Small intestine (tissue), 7 donors: Measurements from ENCODE around the gene SMYD5. TPM values are rescaled to one million over a fixed set of nuclear protein-coding genes. Genes with fewer than 3 reads are reported as not detected.
A peak's percentile ranks its signal among the peaks of the same experiment; 100 is the strongest.

Experiments used
- DNase-seq, 2 donors: peaks; one replicate each; pipeline versions ENCODE4 v3.0.0 to v3.0.0-alpha.2; 2013
- FAIRE-seq: peaks from 2 replicates; lab custom pipeline; 2012; peaks lifted over from hg19 to GRCh38; lab: Jason Lieb, UNC
- H3K27ac ChIP-seq, 3 donors: one replicate each; pipeline ENCODE4 v1.5.1; 2013; ENCODE audit warnings: low read length in 2 of 3, mild to moderate bottlenecking in 2 of 3, control low read depth in 1 of 3, inconsistent platforms in 1 of 3, low read depth in 1 of 3, moderate library complexity in 1 of 3
- H3K27me3 ChIP-seq, 3 donors: one replicate each; pipeline ENCODE4 v1.6.1; 2013; ENCODE audit warnings: low read length in 3 of 3, inconsistent platforms in 1 of 3; ENCODE audit not compliant: control insufficient read depth in 3 of 3, insufficient read depth in 3 of 3
- H3K36me3 ChIP-seq, 3 donors: one replicate each; pipeline ENCODE4 v1.6.1; 2013; ENCODE audit warnings: low read length in 3 of 3, inconsistent platforms in 1 of 3, low read depth in 1 of 3, mild to moderate bottlenecking in 1 of 3, moderate library complexity in 1 of 3; ENCODE audit not compliant: control insufficient read depth in 3 of 3, insufficient read depth in 2 of 3
- H3K4me1 ChIP-seq, 3 donors: one replicate each; pipeline ENCODE4 v1.6.1; 2013; ENCODE audit warnings: low read length in 2 of 3, inconsistent platforms in 1 of 3, low read depth in 1 of 3, mild to moderate bottlenecking in 1 of 3, moderate library complexity in 1 of 3; ENCODE audit not compliant: control insufficient read depth in 3 of 3, insufficient read depth in 2 of 3
- H3K4me3 ChIP-seq, 3 donors: one replicate each; pipeline ENCODE4 v1.5.1; 2013; ENCODE audit warnings: low read length in 3 of 3, control low read depth in 1 of 3, inconsistent platforms in 1 of 3, low read depth in 1 of 3, mild to moderate bottlenecking in 1 of 3, moderate library complexity in 1 of 3
- H3K9me3 ChIP-seq, 2 donors: one replicate each; pipeline ENCODE4 v1.6.1; 2013; ENCODE audit warnings: low read depth in 1 of 2, low read length in 1 of 2; ENCODE audit not compliant: control insufficient read depth in 2 of 2, insufficient read depth in 1 of 2
- WGBS, 3 donors: extraction: QIAGEN DNeasy Blood & Tissue Kit; methylation state at CpG; one replicate each; pipeline ENCODE4 v1.1.7; 2013; 5-methylcytosine and 5-hydroxymethylcytosine counted together
- polyA plus RNA-seq, 4 donors: library from polyadenylated mRNA; stranded (reverse) in 3 of 4; unstranded in 1 of 4; fragments of 200-250 nt in 3 of 4; fragments of 120-200 nt in 1 of 4; gene quantifications; one replicate each; pipeline versions ENCODE4 v1.2.1 to v1.2.3, GENCODE V29; 2013
- donor health status: healthy with polysubstance abuse.
- donor health status: control.
- donor health status: control.
- donor health status: Bipolar disorder and iron deficiency.
- donor health status: healthy.

The SMYD5 gene
- polyA plus RNA-seq, 4 donors: 3.1 to 26.2 (median 10.7) TPM

DNA sequence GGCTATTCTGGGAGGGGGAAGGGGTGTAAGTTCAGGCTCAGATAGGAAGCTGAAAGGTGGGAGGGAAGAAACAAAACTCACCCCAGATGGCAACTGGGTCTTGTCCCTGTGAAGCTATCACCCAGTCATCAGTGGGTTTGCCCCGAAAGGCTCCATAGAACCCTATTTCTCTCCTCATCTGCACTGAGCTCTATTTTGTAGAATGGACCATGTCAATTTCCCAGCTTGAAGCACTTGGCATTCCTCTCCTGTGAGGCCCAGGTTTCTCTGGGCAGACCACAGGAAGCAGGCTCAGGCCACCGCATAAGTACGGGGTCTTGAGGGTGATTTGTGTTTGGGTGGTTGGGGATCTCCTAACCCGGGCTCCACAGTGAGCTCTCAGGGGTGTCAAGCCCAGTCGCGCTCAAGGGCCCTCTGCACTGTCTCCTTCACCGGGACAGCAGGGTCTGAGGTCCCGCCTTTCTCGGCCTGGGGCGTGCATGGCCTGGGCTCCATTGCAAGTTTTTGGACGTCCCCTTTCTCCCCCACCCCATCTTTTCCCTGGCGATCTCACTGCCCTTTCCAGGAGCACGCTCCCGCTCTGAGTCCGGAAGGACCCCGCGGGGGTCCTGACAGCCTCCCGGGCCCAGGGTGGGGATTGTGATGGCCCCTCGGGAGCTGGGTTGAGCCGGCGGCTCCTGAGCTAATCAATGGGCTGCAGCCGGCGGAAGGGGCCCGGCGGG, 38.9 kb upstream of the SMYD5 start:
- WGBS, 3 donors: 37 to 42% (median 39%) methylated on average over 19 to 25 of the region's 25 CpGs
- Histone ChIP-seq H3K27me3 (peaks cover 0 to 41% (median 4%) of the 10 kb centered on the region in 3 donors), H3K9me3 (no peaks in the 10 kb centered on the region), H3K4me3 (peak overlapping the region in 2 of 3 donors; percentile 17 to 46), H3K4me1 (peaks cover 0 to 24% (median 8%) of the 10 kb centered on the region in 3 donors), H3K36me3 (no peaks in the 10 kb centered on the region), H3K27ac (no peak overlapping the region)
- DNase-seq (no peak), FAIRE-seq (no peak)

DNA sequence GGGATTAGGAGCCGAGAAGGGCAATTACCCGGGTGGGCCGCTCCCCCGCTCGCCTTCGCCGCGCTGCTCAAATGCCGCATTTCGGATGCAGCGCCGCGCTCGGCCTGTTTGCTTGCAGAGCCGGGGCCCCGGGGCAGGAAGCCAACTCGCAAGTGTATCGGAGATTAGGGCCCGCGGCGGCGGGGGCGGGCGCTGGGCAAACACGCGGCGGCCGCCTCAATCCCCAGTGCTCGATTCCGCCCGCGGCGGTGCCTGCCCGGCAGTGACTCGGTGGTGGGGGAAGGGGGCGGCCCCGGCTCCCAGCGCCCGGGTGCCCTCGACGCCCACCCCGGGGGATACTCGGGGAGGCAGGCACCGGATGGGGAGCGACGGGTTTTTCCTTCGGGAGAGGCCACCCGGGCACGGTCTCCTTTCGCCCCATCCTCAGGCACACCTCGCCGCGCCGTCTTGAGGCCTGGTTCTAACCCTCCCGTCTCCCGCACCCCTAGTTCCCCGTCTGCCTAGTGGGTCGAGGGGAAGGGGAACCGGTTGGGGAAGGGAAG, 38.3 kb upstream of the SMYD5 start:
- peak overlapping the region; percentile 17 to 46 (median 25) for H3K4me3 ChIP-seq
- H3K4me1 ChIP-seq: peaks cover 0 to 24% (median 8%) of the 10 kb centered on the region in 3 donors
- H3K27ac ChIP-seq: no peak overlapping the region
- FAIRE-seq: no peak
- H3K27me3 ChIP-seq: peaks cover 0 to 41% (median 4%) of the 10 kb centered on the region in 3 donors
- 0 to 1% (median 0%) methylated on average over 35 to 59 of the region's 59 CpGs for WGBS, 3 donors
- H3K36me3 ChIP-seq: no peaks in the 10 kb centered on the region
- no peaks in the 10 kb centered on the region for H3K9me3 ChIP-seq
- peak; percentile 51 to 77 for DNase-seq

DNA sequence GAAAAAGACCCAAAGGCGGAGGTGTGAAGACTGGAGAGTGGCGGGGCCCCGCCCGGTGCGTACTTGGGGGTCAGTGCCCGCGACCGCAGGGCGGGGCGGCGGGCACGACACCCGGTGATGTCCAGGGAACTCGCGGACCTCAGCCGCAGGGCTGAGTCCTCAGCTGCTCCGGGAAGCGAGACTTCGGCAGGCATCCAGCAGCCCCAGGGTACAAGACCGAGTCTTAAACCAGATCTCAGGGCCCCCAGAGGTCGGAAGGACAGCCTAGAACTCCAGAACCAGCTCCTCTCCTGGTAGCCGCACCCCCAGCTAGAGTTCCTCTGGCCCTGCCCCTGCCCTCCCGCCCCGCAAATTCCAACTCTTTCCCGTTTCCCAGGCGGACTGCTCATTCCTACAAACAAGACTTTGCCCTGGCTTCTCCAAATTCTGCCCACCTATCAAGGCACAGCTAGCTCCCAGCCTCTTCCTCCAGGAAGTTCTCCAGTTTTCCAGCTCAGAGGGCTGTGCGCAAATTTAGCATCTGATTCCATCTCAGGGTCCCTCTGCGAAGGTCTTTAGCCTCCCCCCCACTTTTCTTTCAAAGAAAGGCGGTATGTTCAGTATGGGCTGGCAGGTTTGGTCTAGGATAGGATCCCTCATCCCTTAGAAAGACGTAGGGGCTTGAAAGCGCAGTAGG, 37.7 kb upstream of the SMYD5 start:
- Histone ChIP-seq H3K9me3 (no peaks in the 10 kb centered on the region), H3K4me1 (peaks cover 0 to 24% (median 8%) of the 10 kb centered on the region in 3 donors), H3K4me3 (peak overlapping the region in 2 of 3 donors; percentile 46 to 59), H3K36me3 (no peaks in the 10 kb centered on the region), H3K27ac (peak overlapping the region in 1 of 3 donors; percentile 84), H3K27me3 (peaks cover 0 to 41% (median 4%) of the 10 kb centered on the region in 3 donors)
- DNase-seq (peak; percentile 31 to 57), FAIRE-seq (no peak)
- 2 to 6% (median 3%) methylated on average over 21 to 31 of the region's 31 CpGs for WGBS, 3 donors

DNA sequence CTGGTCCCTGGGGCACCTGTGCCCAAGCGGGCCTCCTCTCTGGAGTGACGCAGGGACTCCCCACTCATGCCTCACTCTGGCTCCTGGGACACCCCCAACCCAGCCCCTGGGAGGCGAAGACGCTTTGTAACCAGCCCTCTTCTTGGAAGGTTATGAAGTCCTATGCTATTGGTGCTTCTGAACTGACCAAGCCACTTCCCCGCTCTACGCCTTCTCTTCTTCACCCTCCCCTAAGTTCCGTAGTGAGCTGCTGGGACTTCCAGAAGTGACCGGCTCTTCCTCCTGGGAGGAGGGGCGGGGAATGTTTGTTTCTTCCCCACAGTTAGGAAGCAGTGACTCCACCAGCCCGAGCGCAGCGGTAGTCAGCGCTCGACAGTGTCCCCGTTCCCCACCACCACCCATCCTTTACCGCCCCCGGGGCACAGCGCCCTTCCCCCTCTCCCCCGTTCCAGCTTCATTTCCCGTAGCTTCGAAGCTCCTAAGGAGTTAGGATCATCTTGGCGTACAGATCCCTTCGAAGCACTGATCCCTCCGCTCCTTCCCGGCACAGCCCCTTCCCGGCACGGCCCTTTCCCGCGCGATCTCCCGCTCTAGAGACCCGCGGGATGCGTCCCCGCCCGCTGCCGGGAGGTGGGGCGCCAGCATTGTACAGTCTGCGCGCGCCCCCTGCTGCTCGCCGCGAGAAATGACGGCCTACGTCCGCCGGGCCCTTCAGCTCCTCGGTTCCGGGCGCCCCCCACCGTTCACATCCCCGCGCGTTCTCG, 37.0 kb upstream of the SMYD5 start:
- Histone ChIP-seq H3K4me1 (peaks cover 0 to 24% (median 8%) of the 10 kb centered on the region in 3 donors), H3K27ac (peak overlapping the region in 1 of 3 donors; percentile 84), H3K27me3 (peaks cover 0 to 41% (median 4%) of the 10 kb centered on the region in 3 donors), H3K4me3 (peak overlapping the region; percentile 31 to 59 (median 45)), H3K9me3 (no peaks in the 10 kb centered on the region), H3K36me3 (no peaks in the 10 kb centered on the region)
- 0 to 1% (median 1%) methylated on average over 48 to 56 of the region's 56 CpGs for WGBS, 3 donors
- DNase-seq (peak; percentile 75 to 94), FAIRE-seq (no peak)

DNA sequence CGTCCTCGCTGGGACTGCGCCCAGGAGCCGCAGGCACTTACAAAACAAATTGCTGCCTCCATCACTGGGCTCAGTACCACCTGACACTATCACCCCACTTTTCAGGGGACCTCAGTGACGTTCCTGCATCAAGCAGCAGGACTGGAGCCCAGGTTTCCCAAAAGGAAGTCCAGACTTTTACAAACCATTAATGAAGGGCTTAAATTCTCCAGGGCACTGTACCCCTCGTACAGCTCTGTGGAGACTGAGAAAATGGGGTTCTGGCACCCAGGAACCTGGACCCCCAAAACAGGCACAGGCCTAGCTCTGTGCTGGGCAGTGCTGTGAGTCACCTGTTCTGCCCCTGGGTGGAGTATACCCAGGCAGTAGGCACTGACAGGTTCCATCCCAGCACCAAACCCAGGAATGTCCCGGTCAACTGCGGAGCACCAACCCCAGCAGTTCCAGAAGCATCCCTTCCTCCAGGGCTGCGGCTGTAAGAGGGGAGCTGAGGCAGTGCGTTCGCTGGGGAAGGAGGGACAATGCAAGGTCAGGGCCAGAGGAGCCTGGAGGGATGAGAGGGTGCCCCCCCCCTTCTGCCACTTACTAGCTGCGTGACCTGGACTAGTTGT, 36.3 kb upstream of the SMYD5 start:
- H3K4me1 ChIP-seq: peaks cover 0 to 24% (median 8%) of the 10 kb centered on the region in 3 donors
- WGBS, 3 donors: 18 to 23% (median 19%) methylated on average over 12 of the region's 12 CpGs
- no peaks in the 10 kb centered on the region for H3K9me3 ChIP-seq
- FAIRE-seq: no peak
- H3K4me3 ChIP-seq: no peak overlapping the region
- H3K36me3 ChIP-seq: no peaks in the 10 kb centered on the region
- DNase-seq: no peak
- H3K27ac ChIP-seq: no peak overlapping the region
- H3K27me3 ChIP-seq: peaks cover 0 to 40% (median 4%) of the 10 kb centered on the region in 3 donors

DNA sequence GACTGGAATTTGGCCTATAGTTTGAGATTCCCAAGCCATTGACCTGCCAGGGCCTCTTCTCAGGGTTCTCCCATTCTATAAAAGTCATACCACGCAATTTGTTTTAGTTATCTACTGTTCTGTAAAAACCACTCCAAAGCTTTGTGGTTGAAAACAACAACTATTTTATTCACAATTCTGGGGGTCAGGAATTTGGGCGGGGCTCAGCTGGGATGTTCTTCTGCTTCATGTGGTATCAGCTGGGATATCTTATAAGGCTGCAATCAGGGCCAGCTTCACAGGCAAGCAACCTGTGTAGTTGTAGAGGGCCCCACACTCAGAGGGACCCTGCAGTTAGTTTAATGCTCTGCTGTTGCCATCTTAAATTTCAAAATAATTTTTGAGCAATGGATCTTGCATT, 28.1 kb upstream of the SMYD5 start:
- 74 to 84% (median 78%) methylated on average over 2 of the region's 2 CpGs for WGBS, 3 donors
- peaks cover 0 to 3% (median 0%) of the 10 kb centered on the region in 3 donors for H3K4me1 ChIP-seq
- peaks cover 0 to 2% (median 0%) of the 10 kb centered on the region in 3 donors for H3K27me3 ChIP-seq
- H3K4me3 ChIP-seq: no peak overlapping the region
- DNase-seq (no peak), FAIRE-seq (no peak)
- H3K27ac ChIP-seq: no peak overlapping the region
- peaks cover 0 to 4% of the 10 kb centered on the region in 2 donors for H3K9me3 ChIP-seq
- no peaks in the 10 kb centered on the region for H3K36me3 ChIP-seq

DNA sequence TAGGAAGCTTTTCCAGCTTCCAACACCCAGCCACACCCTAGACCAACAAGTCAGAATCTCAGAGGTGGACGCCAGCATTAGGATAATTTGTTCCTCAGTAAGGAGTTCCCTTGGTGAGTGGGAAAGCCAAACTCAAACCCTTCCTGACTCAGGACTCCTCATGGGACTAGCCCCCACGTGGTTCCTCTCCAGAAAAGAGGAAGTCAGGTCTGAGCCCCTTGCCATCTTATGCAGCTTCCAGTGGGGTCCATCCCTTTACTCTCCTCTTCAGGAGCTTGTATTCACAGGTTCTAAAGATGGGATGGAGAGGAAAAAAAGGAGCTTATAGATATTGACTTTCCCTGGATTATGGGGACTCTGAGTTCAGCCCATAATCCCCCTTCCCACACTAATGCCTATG, 26.5 kb upstream of the SMYD5 start:
- Histone ChIP-seq H3K4me1 (peaks cover 0 to 17% (median 0%) of the 10 kb centered on the region in 3 donors), H3K9me3 (peaks cover 0 to 4% of the 10 kb centered on the region in 2 donors), H3K36me3 (no peaks in the 10 kb centered on the region), H3K4me3 (no peak overlapping the region), H3K27me3 (peaks cover 0 to 2% (median 0%) of the 10 kb centered on the region in 3 donors), H3K27ac (no peak overlapping the region)
- FAIRE-seq (no peak), DNase-seq (no peak)
- 33 to 51% (median 34%) methylated on average over 2 of the region's 2 CpGs for WGBS, 3 donors
